GM23248 (cell line): ENCODE results near the gene PTPN1.

ENCODE experiments used
- EZH2 ChIP-seq: fragments of 200-600 bp; sonication (generic); IDR thresholded peaks from 2 replicates; pipeline ENCODE4 v1.6.1; 2018; ENCODE audit warnings: antibody characterized with exemption, mild to moderate bottlenecking; ENCODE audit not compliant: insufficient read depth, poor library complexity, severe bottlenecking
- EZH2phosphoT487 ChIP-seq: fragments of 200-600 bp; sonication (generic); IDR thresholded peaks from 2 replicates; pipeline ENCODE4 v1.6.1; 2018; ENCODE audit warnings: antibody characterized with exemption, moderate library complexity, mild to moderate bottlenecking, low read depth; ENCODE audit not compliant: insufficient read depth

DNA sequence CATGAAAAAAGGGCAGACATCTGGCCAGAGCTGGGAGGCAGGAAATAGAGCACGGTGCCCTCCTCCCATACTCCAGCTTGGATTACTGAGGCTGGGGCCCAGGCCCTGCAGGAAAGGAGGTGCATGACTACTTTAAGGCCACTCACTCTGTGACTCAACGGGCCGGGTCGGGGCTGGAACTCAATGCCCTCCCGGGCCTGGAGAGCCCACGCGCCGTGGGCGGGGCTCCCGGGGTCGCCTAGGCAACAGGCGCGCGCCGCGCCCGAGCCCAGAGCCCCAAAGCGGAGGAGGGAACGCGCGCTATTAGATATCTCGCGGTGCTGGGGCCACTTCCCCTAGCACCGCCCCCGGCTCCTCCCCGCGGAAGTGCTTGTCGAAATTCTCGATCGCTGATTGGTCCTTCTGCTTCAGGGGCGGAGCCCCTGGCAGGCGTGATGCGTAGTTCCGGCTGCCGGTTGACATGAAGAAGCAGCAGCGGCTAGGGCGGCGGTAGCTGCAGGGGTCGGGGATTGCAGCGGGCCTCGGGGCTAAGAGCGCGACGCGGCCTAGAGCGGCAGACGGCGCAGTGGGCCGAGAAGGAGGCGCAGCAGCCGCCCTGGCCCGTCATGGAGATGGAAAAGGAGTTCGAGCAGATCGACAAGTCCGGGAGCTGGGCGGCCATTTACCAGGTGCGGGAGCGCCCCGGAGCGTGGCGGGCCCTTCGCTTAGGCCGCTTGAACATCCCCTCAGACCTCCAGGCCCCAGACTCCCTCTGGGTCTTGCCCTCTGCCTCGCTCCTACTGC lies at the start of gene PTPN1:
- TF ChIP-seq EZH2, result no peak
- no peak for TF ChIP-seq EZH2phosphoT487
